ENCODE data around the gene ZNF341. TPM values are rescaled to one million over a fixed set of nuclear protein-coding genes. Genes with fewer than 3 reads are reported as not detected.
A peak's percentile ranks its signal among the peaks of the same experiment; 100 is the strongest.

Gene ZNF341
- total and polyA plus RNA-seq, 10 donors, result 2.3 to 6.7 (median 4.5) TPM

- Histone ChIP-seq H3K4me3 (peak within 1 kb of the TSS; percentile 50 to 99 (median 93)), H3K27me3 (replicated peaks in 1 of 7) (no peaks in the 10 kb centered on the region), H3K9me3 (no peaks in the 10 kb centered on the region), H3K4me1 (peaks cover 32 to 59% (median 45%) of the 10 kb centered on the region in 6 donors), H3K27ac (peak within 1 kb of the TSS; percentile 70 to 98 (median 94)), H3K36me3 (peaks cover 0 to 19% (median 0%) of the 10 kb centered on the region in 6 donors)
- WGBS, 5 donors, result 1% methylated on average over 51 to 71 of the region's 71 CpGs
- intact Hi-C loops (cut with DNase I; ENCODE audit: low total_unique reads), result no loop called here
- TF ChIP-seq POLR2AphosphoS5 (IDR thresholded peaks at IDR 0.05) (peak; percentile 90 to 94 (median 92)), POLR2A (IDR thresholded peaks at IDR 0.05) (peak in 2 of 3 donors; percentile 51 to 76), CTCF (IDR thresholded peaks at IDR 0.05 in 8 of 11, conservative IDR thresholded peaks at IDR 0.05 in 3 of 11) (peak in 3 of 11 experiments; percentile 17 to 43 (median 39))
- peak; percentile 100 for DNase-seq
Observed at GRCh38 chr20:33810885-33811775, 79.3 kb downstream of the ZNF341 start, which contains the start of gene CHMP4B. TSS of gene CHMP4B (plus strand) at chr20:33811348. CDS start at chr20:33811469, 121 bp downstream.

- H3K9me3 ChIP-seq, result no peaks in the 10 kb centered on the region
- H3K4me3 ChIP-seq, result peak overlapping the region; percentile 50 to 99 (median 93)
- H3K4me1 ChIP-seq, result peaks cover 32 to 65% (median 47%) of the 10 kb centered on the region in 6 donors
- H3K27ac ChIP-seq, result peak overlapping the region; percentile 70 to 98 (median 94)
- no peaks in the 10 kb centered on the region for H3K27me3 ChIP-seq (replicated peaks in 1 of 7)
- intact Hi-C loops (cut with DNase I; ENCODE audit: low total_unique reads), result no loop called here
- H3K36me3 ChIP-seq, result peaks cover 0 to 21% (median 0%) of the 10 kb centered on the region in 6 donors
- WGBS, 5 donors, result 0 to 2% (median 2%) methylated on average over 12 of the region's 12 CpGs
- TF ChIP-seq POLR2AphosphoS5 (IDR thresholded peaks at IDR 0.05) (no peak), CTCF (IDR thresholded peaks at IDR 0.05 in 8 of 11, conservative IDR thresholded peaks at IDR 0.05 in 3 of 11) (no peak), POLR2A (IDR thresholded peaks at IDR 0.05) (no peak)
- peak; percentile 77 for DNase-seq
Observed at GRCh38 chr20:33811776-33812151, 80.0 kb downstream of the ZNF341 start.

- no peak for TF ChIP-seq POLR2A (IDR thresholded peaks at IDR 0.05)
- peak in 1 of 3 donors; percentile 69 for TF ChIP-seq POLR2AphosphoS5 (IDR thresholded peaks at IDR 0.05)
- H3K27me3 ChIP-seq (replicated peaks in 1 of 7), result no peaks in the 10 kb centered on the region
- 6 to 10% (median 7%) methylated on average over 14 of the region's 14 CpGs for WGBS, 5 donors
- no peaks in the 10 kb centered on the region for H3K9me3 ChIP-seq
- DNase-seq, result peak; percentile 85
- H3K4me3 ChIP-seq, result peak overlapping the region; percentile 50 to 99 (median 93)
- intact Hi-C loops (cut with DNase I; ENCODE audit: low total_unique reads), result no loop called here
- peak overlapping the region; percentile 70 to 98 (median 94) for H3K27ac ChIP-seq
- H3K4me1 ChIP-seq, result peaks cover 32 to 69% (median 53%) of the 10 kb centered on the region in 6 donors
- H3K36me3 ChIP-seq, result peaks cover 0 to 21% (median 0%) of the 10 kb centered on the region in 6 donors
Observed at GRCh38 chr20:33812152-33812849, 80.5 kb downstream of the ZNF341 start.

- H3K9me3 ChIP-seq, result no peaks in the 10 kb centered on the region
- peaks cover 34 to 75% (median 57%) of the 10 kb centered on the region in 6 donors for H3K4me1 ChIP-seq
- H3K27ac ChIP-seq, result peak overlapping the region; percentile 70 to 98 (median 94)
- TF ChIP-seq POLR2AphosphoS5 (IDR thresholded peaks at IDR 0.05), result no peak
- no peak for TF ChIP-seq POLR2A (IDR thresholded peaks at IDR 0.05)
- TF ChIP-seq CTCF (IDR thresholded peaks at IDR 0.05 in 8 of 11, conservative IDR thresholded peaks at IDR 0.05 in 3 of 11), result no peak
- peak overlapping the region; percentile 50 to 99 (median 93) for H3K4me3 ChIP-seq
- intact Hi-C loops (cut with DNase I; ENCODE audit: low total_unique reads), result no loop called here
- 36 to 44% (median 42%) methylated on average over 10 of the region's 10 CpGs for WGBS, 5 donors
- no peaks in the 10 kb centered on the region for H3K27me3 ChIP-seq (replicated peaks in 1 of 7)
- no peak for DNase-seq
- peaks cover 0 to 21% (median 0%) of the 10 kb centered on the region in 6 donors for H3K36me3 ChIP-seq
Observed at GRCh38 chr20:33812908-33813462, 81.2 kb downstream of the ZNF341 start.

All from spleen (tissue), 11 donors.